ENCODE results near the gene NAP1L4. TPM values are rescaled to one million over a fixed set of nuclear protein-coding genes. Genes with fewer than 3 reads are reported as not detected.

Gene NAP1L4
- polyA plus RNA-seq, 1 donor from 2014 or later, result 199 TPM

- Histone ChIP-seq H3K4me2 (ENCODE audit: low read length) (no peak overlapping the region), H3F3A (ENCODE audit: insufficient read depth, low read length, poor library complexity, severe bottlenecking) (no peaks in the 10 kb centered on the region), H3K9me3 (ENCODE audit: low read length) (no peaks in the 10 kb centered on the region), H3K9me2 (ENCODE audit: insufficient read depth, low read length) (no peaks in the 10 kb centered on the region), H3K27me3 (ENCODE audit: insufficient read depth, low read depth, low read length) (no peaks in the 10 kb centered on the region), H3K4me3 (ENCODE audit: low read length) (no peak overlapping the region), H3K27ac (ENCODE audit: low read length) (no peak overlapping the region), H3K9ac (ENCODE audit: low read length) (no peak overlapping the region), H2AFZ (ENCODE audit: low read depth, low read length) (no peak overlapping the region), H3K79me2 (replicated peaks; ENCODE audit: insufficient read depth, low read length) (peaks cover 23% of the 10 kb centered on the region), H3K36me3 (ENCODE audit: insufficient read depth, low read length) (no peaks in the 10 kb centered on the region), H4K20me1 (ENCODE audit: insufficient read depth) (no peaks in the 10 kb centered on the region)
- no peak for TF ChIP-seq MXI1 (conservative IDR thresholded peaks at IDR 0.05; ENCODE audit: poor library complexity, severe bottlenecking)
- no peak for TF ChIP-seq POLR2AphosphoS5 (IDR thresholded peaks at IDR 0.05)
- no peak for TF ChIP-seq RAD21 (conservative IDR thresholded peaks at IDR 0.05)
- TF ChIP-seq EZH2 (IDR thresholded peaks at IDR 0.05; ENCODE audit: borderline replicate concordance, insufficient read depth, low read length, poor library complexity, severe bottlenecking), result no peak
- no peak for TF ChIP-seq SMC3 (conservative IDR thresholded peaks at IDR 0.05; ENCODE audit: poor library complexity)
- no peak for TF ChIP-seq EP300 (conservative IDR thresholded peaks at IDR 0.05; ENCODE audit: poor library complexity, severe bottlenecking)
- TF ChIP-seq, protein P1, sequence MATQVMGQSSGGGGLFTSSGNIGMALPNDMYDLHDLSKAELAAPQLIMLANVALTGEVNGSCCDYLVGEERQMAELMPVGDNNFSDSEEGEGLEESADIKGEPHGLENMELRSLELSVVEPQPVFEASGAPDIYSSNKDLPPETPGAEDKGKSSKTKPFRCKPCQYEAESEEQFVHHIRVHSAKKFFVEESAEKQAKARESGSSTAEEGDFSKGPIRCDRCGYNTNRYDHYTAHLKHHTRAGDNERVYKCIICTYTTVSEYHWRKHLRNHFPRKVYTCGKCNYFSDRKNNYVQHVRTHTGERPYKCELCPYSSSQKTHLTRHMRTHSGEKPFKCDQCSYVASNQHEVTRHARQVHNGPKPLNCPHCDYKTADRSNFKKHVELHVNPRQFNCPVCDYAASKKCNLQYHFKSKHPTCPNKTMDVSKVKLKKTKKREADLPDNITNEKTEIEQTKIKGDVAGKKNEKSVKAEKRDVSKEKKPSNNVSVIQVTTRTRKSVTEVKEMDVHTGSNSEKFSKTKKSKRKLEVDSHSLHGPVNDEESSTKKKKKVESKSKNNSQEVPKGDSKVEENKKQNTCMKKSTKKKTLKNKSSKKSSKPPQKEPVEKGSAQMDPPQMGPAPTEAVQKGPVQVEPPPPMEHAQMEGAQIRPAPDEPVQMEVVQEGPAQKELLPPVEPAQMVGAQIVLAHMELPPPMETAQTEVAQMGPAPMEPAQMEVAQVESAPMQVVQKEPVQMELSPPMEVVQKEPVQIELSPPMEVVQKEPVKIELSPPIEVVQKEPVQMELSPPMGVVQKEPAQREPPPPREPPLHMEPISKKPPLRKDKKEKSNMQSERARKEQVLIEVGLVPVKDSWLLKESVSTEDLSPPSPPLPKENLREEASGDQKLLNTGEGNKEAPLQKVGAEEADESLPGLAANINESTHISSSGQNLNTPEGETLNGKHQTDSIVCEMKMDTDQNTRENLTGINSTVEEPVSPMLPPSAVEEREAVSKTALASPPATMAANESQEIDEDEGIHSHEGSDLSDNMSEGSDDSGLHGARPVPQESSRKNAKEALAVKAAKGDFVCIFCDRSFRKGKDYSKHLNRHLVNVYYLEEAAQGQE (IDR thresholded peaks at IDR 0.05; ENCODE audit: borderline replicate concordance), result no peak
- no peak for TF ChIP-seq TAF1 (IDR thresholded peaks at IDR 0.05; ENCODE audit: low read depth)
- TF ChIP-seq, protein P2, sequence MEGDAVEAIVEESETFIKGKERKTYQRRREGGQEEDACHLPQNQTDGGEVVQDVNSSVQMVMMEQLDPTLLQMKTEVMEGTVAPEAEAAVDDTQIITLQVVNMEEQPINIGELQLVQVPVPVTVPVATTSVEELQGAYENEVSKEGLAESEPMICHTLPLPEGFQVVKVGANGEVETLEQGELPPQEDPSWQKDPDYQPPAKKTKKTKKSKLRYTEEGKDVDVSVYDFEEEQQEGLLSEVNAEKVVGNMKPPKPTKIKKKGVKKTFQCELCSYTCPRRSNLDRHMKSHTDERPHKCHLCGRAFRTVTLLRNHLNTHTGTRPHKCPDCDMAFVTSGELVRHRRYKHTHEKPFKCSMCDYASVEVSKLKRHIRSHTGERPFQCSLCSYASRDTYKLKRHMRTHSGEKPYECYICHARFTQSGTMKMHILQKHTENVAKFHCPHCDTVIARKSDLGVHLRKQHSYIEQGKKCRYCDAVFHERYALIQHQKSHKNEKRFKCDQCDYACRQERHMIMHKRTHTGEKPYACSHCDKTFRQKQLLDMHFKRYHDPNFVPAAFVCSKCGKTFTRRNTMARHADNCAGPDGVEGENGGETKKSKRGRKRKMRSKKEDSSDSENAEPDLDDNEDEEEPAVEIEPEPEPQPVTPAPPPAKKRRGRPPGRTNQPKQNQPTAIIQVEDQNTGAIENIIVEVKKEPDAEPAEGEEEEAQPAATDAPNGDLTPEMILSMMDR (IDR thresholded peaks at IDR 0.05; ENCODE audit: poor library complexity, severe bottlenecking), result no peak
Observed at GRCh38 chr11:2974272-2974671, 17.9 kb downstream of the NAP1L4 start.

- Histone ChIP-seq H2AFZ (ENCODE audit: low read depth, low read length) (no peak overlapping the region), H3K27me3 (ENCODE audit: insufficient read depth, low read depth, low read length) (no peaks in the 10 kb centered on the region), H3F3A (ENCODE audit: insufficient read depth, low read length, poor library complexity, severe bottlenecking) (no peaks in the 10 kb centered on the region), H3K79me2 (replicated peaks; ENCODE audit: insufficient read depth, low read length) (no peaks in the 10 kb centered on the region), H3K4me3 (ENCODE audit: low read length) (no peak overlapping the region), H3K4me2 (ENCODE audit: low read length) (no peak overlapping the region), H3K9me3 (ENCODE audit: low read length) (no peaks in the 10 kb centered on the region), H3K9me2 (ENCODE audit: insufficient read depth, low read length) (no peaks in the 10 kb centered on the region), H3K9ac (ENCODE audit: low read length) (no peak overlapping the region), H3K36me3 (ENCODE audit: insufficient read depth, low read length) (peaks cover 4% of the 10 kb centered on the region), H4K20me1 (ENCODE audit: insufficient read depth) (no peaks in the 10 kb centered on the region), H3K27ac (ENCODE audit: low read length) (no peak overlapping the region)
- TF ChIP-seq SMC3 (conservative IDR thresholded peaks at IDR 0.05; ENCODE audit: poor library complexity) (no peak), EZH2 (IDR thresholded peaks at IDR 0.05; ENCODE audit: borderline replicate concordance, insufficient read depth, low read length, poor library complexity, severe bottlenecking) (no peak), RAD21 (conservative IDR thresholded peaks at IDR 0.05) (no peak), MXI1 (conservative IDR thresholded peaks at IDR 0.05; ENCODE audit: poor library complexity, severe bottlenecking) (no peak), EP300 (conservative IDR thresholded peaks at IDR 0.05; ENCODE audit: poor library complexity, severe bottlenecking) (no peak)
- TF ChIP-seq, protein P1 (IDR thresholded peaks at IDR 0.05; ENCODE audit: borderline replicate concordance), result no peak
- TF ChIP-seq, protein P2 (IDR thresholded peaks at IDR 0.05; ENCODE audit: poor library complexity, severe bottlenecking), result no peak
Observed at GRCh38 chr11:2968341-2968900, 23.7 kb downstream of the NAP1L4 start.

All from neural cell (in vitro differentiated cells).